ENCODE data around the gene PIP. TPM values are rescaled to one million over a fixed set of nuclear protein-coding genes. Genes with fewer than 3 reads are reported as not detected.

PIP gene
- total RNA-seq, 1 experiment from 2014 or later, result not detected

GRCh38 chr7:143185551-143185950 lies 53.7 kb downstream of the PIP start:
- Histone ChIP-seq H4K20me1 (ENCODE audit: control insufficient read depth, insufficient read depth, insufficient read length) (no peaks in the 10 kb centered on the region), H3K23ac (ENCODE audit: insufficient read length, low read depth, low read length) (no peak overlapping the region), H3K56ac (ENCODE audit: insufficient read length, low read depth, low read length) (no peak overlapping the region), H2BK20ac (ENCODE audit: low read depth, low read length, poor library complexity, severe bottlenecking) (no peak overlapping the region), H2AFZ (ENCODE audit: low read length) (no peak overlapping the region), H3K27ac (ENCODE audit: insufficient read length, low read depth, low read length) (no peak overlapping the region), H3K9ac (ENCODE audit: extremely low read depth, insufficient read length, low read length) (no peak overlapping the region), H3K79me1 (ENCODE audit: insufficient read depth, low read depth, low read length, poor library complexity, severe bottlenecking) (no peaks in the 10 kb centered on the region), H3T11ph (ENCODE audit: low read length) (no peak overlapping the region), H4K8ac (replicated peaks; ENCODE audit: insufficient read length, low read depth, low read length) (no peak overlapping the region), H2BK15ac (ENCODE audit: low read depth, low read length) (no peak overlapping the region), H3K9me3 (ENCODE audit: control insufficient read depth, low read depth, low read length) (no peaks in the 10 kb centered on the region), H2AK5ac (ENCODE audit: insufficient read length, low read length) (no peak overlapping the region), H3K4ac (ENCODE audit: low read depth, low read length) (no peak overlapping the region), H2BK120ac (ENCODE audit: low read depth, low read length, poor library complexity, severe bottlenecking) (no peak overlapping the region), H3K79me2 (ENCODE audit: insufficient read depth, low read length) (no peaks in the 10 kb centered on the region), H3K4me1 (ENCODE audit: insufficient read depth, low read length) (no peaks in the 10 kb centered on the region), H2BK5ac (ENCODE audit: insufficient read length, low read length) (no peak overlapping the region), H3K14ac (ENCODE audit: insufficient read depth, low read length) (no peak overlapping the region), H3K4me2 (ENCODE audit: insufficient read depth, insufficient read length, low read length) (no peak overlapping the region), H3K27me3 (ENCODE audit: insufficient read depth, low read length) (no peaks in the 10 kb centered on the region), H3K18ac (ENCODE audit: insufficient read length, low read depth, low read length) (no peak overlapping the region), H4K5ac (ENCODE audit: insufficient read length, low read depth, low read length) (no peak overlapping the region), H3K23me2 (ENCODE audit: insufficient read length, low read depth, low read length, poor library complexity, severe bottlenecking) (no peaks in the 10 kb centered on the region), H4K91ac (ENCODE audit: insufficient read length, low read depth, low read length) (no peak overlapping the region), H2BK12ac (ENCODE audit: insufficient read length, low read depth, low read length) (no peak overlapping the region)
- Mint-ChIP-seq H3K27me3 (ENCODE audit: low read depth) (no peaks in the 10 kb centered on the region; the same call in 1 of the 2 replicates), H3K27ac (no peak overlapping the region), H3K36me3 (ENCODE audit: insufficient read depth in 1 of 3, low read depth in 3 of 3) (no peaks in the 10 kb centered on the region), H3K4me1 (peaks cover 12 to 18% of the 10 kb centered on the region in 2 experiments), H3K9me3 (peaks cover 0 to 2% of the 10 kb centered on the region in 2 experiments; a peak in 1 of 5 replicates), H3K4me3 (no peak overlapping the region)
- no peak for TF ChIP-seq CTCF (conservative IDR thresholded peaks at IDR 0.05)
- DNase-seq, result no peak
- no CpG with 5 or more reads among the region's 1 CpG for WGBS (ENCODE audit: extremely low coverage, insufficient read length, low lambda C conversion rate)

Measured in H9 (cell line).